OCI-LY7 (cell line): ENCODE measurements around the gene KLHL3. TPM values are rescaled to one million over a fixed set of nuclear protein-coding genes. Genes with fewer than 3 reads are reported as not detected.

ENCODE experiments used
- BruUV-seq: library from RNA; stranded (reverse); fragments of 400-500 nt; replicated peaks from 2 replicates; lab custom pipeline; 2021; lab: Mats Ljungman, UMichigan
- CTCF ChIA-PET: fragments of 300-600 bp; sonication (Branson Sonifier 250); formaldehyde crosslinking; loops from one replicate; lab custom pipeline; 2022; ENCODE audit warnings: antibody characterized with exemption; ENCODE audit not compliant: unreplicated experiment; lab: Charles Lee
- POLR2A ChIA-PET: fragments of 300-600 bp; sonication (Branson Sonifier 250); formaldehyde crosslinking; loops from one replicate; lab custom pipeline; 2022; ENCODE audit warnings: antibody characterized with exemption; lab: Charles Lee
- DNase-seq: peaks from one replicate; pipeline ENCODE4 v3.0.0-alpha.2; 2015; ENCODE audit warnings: low spot score
- H2AFZ ChIP-seq: fragments of 200-600 bp; sonication (generic), shearing (Covaris generic); 2 replicates; pipeline ENCODE4 v1.6.1; 2014; ENCODE audit warnings: mild to moderate bottlenecking, antibody characterized with exemption, low read length, moderate library complexity
- H3K27ac ChIP-seq: fragments of 200-600 bp; sonication (generic); 2 replicates; pipeline ENCODE4 v1.5.1; 2014; ENCODE audit warnings: mixed run types, low read depth, mild to moderate bottlenecking, moderate library complexity, low read length, inconsistent platforms; ENCODE audit not compliant: poor library complexity, severe bottlenecking
- H3K36me3 ChIP-seq: fragments of 200-600 bp; sonication (generic); 2 replicates; pipeline ENCODE4 v1.6.1; 2014; ENCODE audit warnings: mild to moderate bottlenecking, antibody characterized with exemption, low read length, moderate library complexity, mixed read lengths; ENCODE audit not compliant: insufficient read depth
- H3K4me1 ChIP-seq: fragments of 200-600 bp; sonication (generic); 2 replicates; pipeline ENCODE4 v1.5.1; 2014; ENCODE audit warnings: mild to moderate bottlenecking, low read length; ENCODE audit not compliant: insufficient read depth, poor library complexity, severe bottlenecking
- H3K4me2 ChIP-seq: fragments of 200-600 bp; sonication (generic); 2 replicates; pipeline ENCODE4 v1.6.1; 2014; ENCODE audit warnings: mild to moderate bottlenecking, low read length
- H3K4me3 ChIP-seq: fragments of 200-600 bp; sonication (generic); 2 replicates; pipeline ENCODE4 v1.5.1; 2014; ENCODE audit warnings: mild to moderate bottlenecking, low read depth, low read length; ENCODE audit not compliant: poor library complexity, severe bottlenecking
- H3K79me2 ChIP-seq: fragments of 200-600 bp; sonication (generic); 2 replicates; pipeline ENCODE4 v1.6.1; 2016; ENCODE audit warnings: low read depth, mild to moderate bottlenecking, low read length, moderate library complexity, mixed read lengths; ENCODE audit not compliant: insufficient read depth
- H3K9me2 ChIP-seq: fragments of 200-600 bp; sonication (generic); 2 replicates; pipeline ENCODE4 v1.6.1; 2016; ENCODE audit warnings: mild to moderate bottlenecking, low read length, mixed read lengths; ENCODE audit not compliant: insufficient read depth
- H3K9me3 ChIP-seq: fragments of 200-600 bp; sonication (generic); 2 replicates; pipeline ENCODE4 v1.6.1; 2014; ENCODE audit warnings: mild to moderate bottlenecking, mixed run types, low read length, mixed read lengths
- H4K20me1 ChIP-seq: fragments of 200-600 bp; sonication (generic); 2 replicates; pipeline ENCODE4 v1.6.1; 2014; ENCODE audit warnings: mild to moderate bottlenecking, antibody characterized with exemption, low read length, moderate library complexity, mixed read lengths; ENCODE audit not compliant: insufficient read depth
- EZH2phosphoT487 ChIP-seq: fragments of 200-600 bp; sonication (generic); IDR thresholded peaks from 2 replicates; pipeline ENCODE4 v1.6.1; 2018; ENCODE audit warnings: low read depth, borderline replicate concordance, mild to moderate bottlenecking, mixed run types, antibody characterized with exemption, low read length, moderate library complexity, mixed read lengths
- intact Hi-C: fragments of 100-400 bp; cut with micrococcal nuclease; formaldehyde crosslinking; loops from one replicate; pipeline ENCODE4 v1.10.0; 2022; ENCODE audit not compliant: unreplicated experiment
- total RNA-seq, 2 experiments: library from RNA; depleted of rRNA in 1 of 2; stranded (reverse); fragments of >200 nt in 1 of 2; shearing (Covaris generic) in 1 of 2; gene quantifications; 2 replicates each; pipeline ENCODE4 v1.2.3, GENCODE V29; 2014 to 2022
- TF ChIP-seq, protein P1 (sequence below): fragments of 200-600 bp; sonication (generic); conservative IDR thresholded peaks from 2 replicates; pipeline ENCODE4 v1.5.1; 2014; ENCODE audit warnings: mild to moderate bottlenecking, antibody characterized with exemption, low read length, moderate library complexity, mixed read lengths

KLHL3 gene
- total RNA-seq, 2 experiments from 2014 or later, result 0.28 to 6.2 TPM

DNA sequence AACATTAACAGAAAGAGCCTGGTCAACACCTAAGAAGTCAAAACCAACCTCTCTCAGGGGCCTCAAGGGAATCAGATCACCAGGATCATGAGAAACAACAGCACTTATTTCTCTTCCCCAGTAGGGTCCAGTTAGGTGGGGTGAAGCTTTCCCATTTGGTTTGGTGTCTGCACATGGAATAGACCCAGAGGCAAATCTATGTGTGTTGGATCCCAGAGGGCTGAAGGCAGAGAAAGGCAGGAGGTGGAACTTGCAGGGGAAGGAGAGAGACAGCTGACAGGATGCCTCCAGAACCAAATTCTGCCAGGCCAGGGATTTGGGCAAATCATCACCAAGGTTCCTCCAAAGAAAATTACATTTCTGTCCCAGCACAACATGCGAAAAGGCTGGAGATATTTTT is 132.0 kb downstream of the KLHL3 start:
- no peaks in the 10 kb centered on the region for H3K9me3 ChIP-seq
- no peak overlapping the region for H2AFZ ChIP-seq
- no peaks in the 10 kb centered on the region for H3K36me3 ChIP-seq
- ChIA-PET POLR2A (no interaction called here), CTCF (no interaction called here)
- H3K9me2 ChIP-seq, result no peaks in the 10 kb centered on the region
- DNase-seq, result no peak
- no peak overlapping the region for H3K4me3 ChIP-seq
- BruUV-seq, result no TSS peak
- no peak overlapping the region for H3K4me2 ChIP-seq
- no peak for TF ChIP-seq EZH2phosphoT487
- TF ChIP-seq, protein P1, sequence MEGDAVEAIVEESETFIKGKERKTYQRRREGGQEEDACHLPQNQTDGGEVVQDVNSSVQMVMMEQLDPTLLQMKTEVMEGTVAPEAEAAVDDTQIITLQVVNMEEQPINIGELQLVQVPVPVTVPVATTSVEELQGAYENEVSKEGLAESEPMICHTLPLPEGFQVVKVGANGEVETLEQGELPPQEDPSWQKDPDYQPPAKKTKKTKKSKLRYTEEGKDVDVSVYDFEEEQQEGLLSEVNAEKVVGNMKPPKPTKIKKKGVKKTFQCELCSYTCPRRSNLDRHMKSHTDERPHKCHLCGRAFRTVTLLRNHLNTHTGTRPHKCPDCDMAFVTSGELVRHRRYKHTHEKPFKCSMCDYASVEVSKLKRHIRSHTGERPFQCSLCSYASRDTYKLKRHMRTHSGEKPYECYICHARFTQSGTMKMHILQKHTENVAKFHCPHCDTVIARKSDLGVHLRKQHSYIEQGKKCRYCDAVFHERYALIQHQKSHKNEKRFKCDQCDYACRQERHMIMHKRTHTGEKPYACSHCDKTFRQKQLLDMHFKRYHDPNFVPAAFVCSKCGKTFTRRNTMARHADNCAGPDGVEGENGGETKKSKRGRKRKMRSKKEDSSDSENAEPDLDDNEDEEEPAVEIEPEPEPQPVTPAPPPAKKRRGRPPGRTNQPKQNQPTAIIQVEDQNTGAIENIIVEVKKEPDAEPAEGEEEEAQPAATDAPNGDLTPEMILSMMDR, result no peak
- no peaks in the 10 kb centered on the region for H3K79me2 ChIP-seq
- H4K20me1 ChIP-seq, result no peaks in the 10 kb centered on the region
- no peak overlapping the region for H3K27ac ChIP-seq
- intact Hi-C loops, result no loop called here
- H3K4me1 ChIP-seq, result no peaks in the 10 kb centered on the region

DNA sequence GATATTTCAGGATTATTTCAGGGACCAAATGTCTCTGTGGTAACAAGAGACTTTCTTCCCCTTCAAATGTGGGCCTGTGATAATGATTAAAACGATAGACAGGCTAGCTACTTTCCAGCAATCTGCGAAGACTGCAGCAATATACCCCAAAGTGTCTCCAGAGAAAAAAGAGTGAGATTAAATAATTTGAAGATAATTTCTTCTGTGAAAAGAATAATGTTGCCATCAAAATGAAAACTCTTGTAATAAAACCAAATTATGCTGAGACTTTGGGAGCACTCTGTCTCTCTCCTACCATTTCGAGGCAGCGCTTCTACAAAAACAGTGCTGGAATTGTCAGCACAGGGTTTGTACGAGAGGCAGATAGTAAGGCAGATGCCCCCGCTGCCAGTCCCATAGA is 132.5 kb downstream of the KLHL3 start:
- CTCF ChIA-PET, result no interaction called here
- H3K4me1 ChIP-seq, result no peaks in the 10 kb centered on the region
- no peaks in the 10 kb centered on the region for H3K36me3 ChIP-seq
- no peak for DNase-seq
- BruUV-seq, result no TSS peak
- TF ChIP-seq, protein P1, result no peak
- no peak for TF ChIP-seq EZH2phosphoT487
- no peak overlapping the region for H3K4me2 ChIP-seq
- H3K79me2 ChIP-seq, result no peaks in the 10 kb centered on the region
- no peaks in the 10 kb centered on the region for H3K9me3 ChIP-seq
- intact Hi-C loops, result no loop called here
- no peaks in the 10 kb centered on the region for H4K20me1 ChIP-seq
- no peak overlapping the region for H2AFZ ChIP-seq
- no peak overlapping the region for H3K27ac ChIP-seq
- POLR2A ChIA-PET, result no interaction called here
- no peak overlapping the region for H3K4me3 ChIP-seq
- no peaks in the 10 kb centered on the region for H3K9me2 ChIP-seq

DNA sequence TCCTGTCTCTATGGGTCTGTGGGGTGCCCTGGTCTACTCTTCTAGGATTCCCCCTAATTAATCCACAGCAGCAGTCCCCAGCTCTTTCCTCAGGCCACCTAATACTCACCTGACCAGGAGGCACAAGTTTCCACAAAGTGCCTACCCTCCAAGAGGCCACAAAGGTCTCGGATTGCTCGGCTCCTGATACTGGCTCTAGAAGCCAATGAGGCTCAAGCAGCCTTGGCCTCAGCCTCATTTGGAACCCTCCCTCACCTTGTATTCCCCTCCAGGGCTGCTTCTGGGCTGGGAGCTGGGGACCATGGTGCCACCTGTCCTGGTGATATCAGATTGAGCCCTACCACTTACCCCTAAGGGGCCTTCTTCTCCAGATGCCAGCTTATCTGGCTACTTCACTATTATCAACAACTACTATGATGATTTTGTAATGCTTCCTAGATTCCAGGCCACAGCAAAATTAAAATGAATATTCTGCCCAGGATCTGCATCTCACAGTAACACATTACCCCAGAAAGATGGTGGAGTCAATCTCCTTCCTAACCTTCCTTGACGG is 133.1 kb downstream of the KLHL3 start:
- H3K4me2 ChIP-seq, result no peak overlapping the region
- H3K9me2 ChIP-seq, result no peaks in the 10 kb centered on the region
- no peak overlapping the region for H2AFZ ChIP-seq
- no peak overlapping the region for H3K27ac ChIP-seq
- intact Hi-C loops, result no loop called here
- ChIA-PET POLR2A (no interaction called here), CTCF (no interaction called here)
- H3K79me2 ChIP-seq, result no peaks in the 10 kb centered on the region
- no peaks in the 10 kb centered on the region for H3K4me1 ChIP-seq
- H3K4me3 ChIP-seq, result no peak overlapping the region
- no peaks in the 10 kb centered on the region for H4K20me1 ChIP-seq
- TF ChIP-seq, protein P1, result no peak
- TF ChIP-seq EZH2phosphoT487, result no peak
- no peaks in the 10 kb centered on the region for H3K36me3 ChIP-seq
- BruUV-seq, result no TSS peak
- no peaks in the 10 kb centered on the region for H3K9me3 ChIP-seq
- DNase-seq, result no peak
